ENCODE data around the gene POLR2F.

Gene POLR2F

DNA sequence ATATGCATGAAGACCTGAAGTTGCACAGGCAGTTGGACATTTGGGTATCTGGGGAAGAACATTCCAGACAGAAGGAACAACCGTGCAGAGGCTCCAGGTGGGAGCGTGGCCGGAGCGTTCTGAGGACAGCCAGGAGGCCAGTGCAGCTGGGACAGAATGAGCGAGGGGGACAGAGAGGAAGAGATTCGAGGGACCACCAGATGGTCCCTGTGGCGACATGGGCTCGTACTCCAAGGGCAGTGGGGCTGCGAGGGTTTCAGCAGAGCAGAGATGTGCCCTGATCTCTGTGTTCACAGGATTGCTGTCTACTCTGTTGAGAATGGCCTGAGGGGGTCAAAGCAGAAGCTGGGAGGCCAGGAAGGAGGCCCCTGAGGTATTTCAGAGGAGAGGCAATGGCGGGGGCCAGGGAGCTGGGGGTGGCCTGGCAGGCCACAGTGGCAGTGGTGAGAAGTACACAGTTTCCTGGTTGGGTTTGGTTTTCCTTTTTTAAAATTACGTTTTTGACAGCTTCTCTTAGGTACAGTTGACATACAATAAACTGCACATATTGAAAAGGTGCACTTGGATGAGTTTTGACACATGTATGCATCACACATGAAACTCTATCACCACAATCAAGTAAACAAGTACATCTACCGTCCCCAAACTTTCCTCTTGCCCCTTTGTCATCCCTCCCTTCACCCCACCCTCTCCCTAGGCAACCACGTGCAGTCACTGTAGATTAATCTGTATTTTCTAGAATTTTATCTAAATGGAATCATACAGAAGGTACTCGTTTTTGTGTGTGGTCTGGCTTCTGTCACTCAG, 55.7 kb downstream of the POLR2F start:
- DNase-seq: no peak

DNA sequence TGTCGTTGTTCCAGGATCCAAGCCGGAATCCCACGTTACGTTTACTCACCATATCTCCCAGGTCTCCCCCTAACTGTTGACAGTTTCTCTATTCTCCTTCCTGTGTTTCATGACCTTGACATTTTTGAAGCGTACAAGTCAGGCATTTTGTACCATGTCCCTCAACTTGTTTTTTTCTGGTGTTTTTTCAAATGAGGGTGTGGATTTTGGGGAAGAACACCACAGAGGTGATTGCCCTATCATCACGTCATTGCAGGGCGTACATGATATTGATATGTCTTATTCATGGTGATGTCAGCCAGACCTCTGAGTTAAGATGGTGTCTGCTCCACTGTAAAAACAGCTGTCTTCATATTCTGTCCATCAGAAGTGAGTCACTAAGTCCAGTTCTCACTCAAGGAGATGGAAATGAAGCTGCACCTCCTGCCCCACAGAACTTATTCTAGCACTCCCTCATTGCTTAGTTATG, 59.1 kb downstream of the POLR2F start:
- no peak for DNase-seq

GRCh38 chr22:38014083-38014482, 60.6 kb downstream of the POLR2F start:
- no peak for DNase-seq

GRCh38 chr22:38016182-38017151, 63.0 kb downstream of the POLR2F start:
- DNase-seq: no peak

- DNase-seq: no peak
Measured at GRCh38 chr22:38017272-38017920, 63.9 kb downstream of the POLR2F start.

DNA sequence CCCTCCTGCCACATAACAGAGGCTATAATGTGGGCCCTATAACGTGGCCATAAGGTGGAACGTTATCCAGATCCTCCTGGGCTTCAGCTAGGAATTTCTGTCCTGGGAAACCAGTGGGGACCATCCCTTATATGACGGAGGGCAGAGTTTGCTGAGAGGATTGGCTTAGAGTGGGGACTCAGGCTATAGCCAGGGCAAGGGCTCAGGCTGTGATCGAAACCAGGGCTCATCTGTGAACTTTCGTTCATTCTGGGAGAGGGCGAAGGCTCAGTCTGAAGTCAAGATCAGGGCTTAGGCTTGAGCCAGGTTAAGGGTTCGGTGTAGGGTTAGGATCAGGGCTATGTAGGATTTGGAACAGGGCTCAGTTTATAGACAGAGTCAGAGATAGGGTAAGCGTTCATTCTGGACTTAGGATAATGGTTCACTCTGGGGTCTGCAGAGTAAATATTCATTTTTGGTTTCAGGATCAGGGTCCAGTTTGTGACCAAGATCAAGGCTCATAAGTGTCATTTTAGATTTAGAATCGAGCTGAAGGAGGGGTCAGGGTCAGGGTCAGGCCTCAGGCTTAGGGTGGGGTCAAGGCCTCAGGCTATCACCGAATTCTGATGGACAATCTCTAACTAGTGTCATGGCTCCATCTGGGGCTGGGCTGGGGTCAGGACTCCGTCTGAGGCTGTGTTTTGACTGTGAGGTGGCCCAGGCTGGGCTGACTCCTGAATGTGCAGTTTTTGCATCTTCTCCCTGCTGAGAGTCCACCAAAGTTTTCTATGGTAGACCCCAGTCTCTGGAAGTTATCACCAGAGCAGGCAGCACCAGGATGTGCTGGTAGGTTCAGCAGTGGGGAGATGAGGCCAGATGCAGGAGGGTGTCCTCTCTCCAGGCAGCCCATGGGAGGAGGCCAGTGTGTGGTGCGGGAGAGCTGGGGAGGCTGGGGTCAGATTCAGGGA, 64.7 kb downstream of the POLR2F start:
- no peak for DNase-seq

Data from CD4-positive, alpha-beta T cell treated with Interleukin-21 for 1 hour (primary cell).